A549 (cell line): Measurements from ENCODE around the gene NXPH4. TPM values are rescaled to one million over a fixed set of nuclear protein-coding genes. Genes with fewer than 3 reads are reported as not detected.

Experiments used
- ATAC-seq, 2 experiments: fragments of 200-7000 bp in 1 of 2; fragments of >200 bp in 1 of 2; cut with Nextera tagmentation in 1 of 2; cut with Tn5 transposase in 1 of 2; 3 replicates each; pipeline versions ENCODE4 v1.8.0 to v1.9.1; 2018 to 2020; ENCODE audit warnings: mild to moderate bottlenecking in 1 of 2, moderate library complexity in 1 of 2
- CTCF ChIA-PET: fragments of 300-600 bp; sonication (Branson Sonifier 250); formaldehyde crosslinking; extraction: SDS; loops from one replicate; lab custom pipeline; 2021; ENCODE audit warnings: antibody characterized with exemption, inconsistent platforms; lab: Yijun Ruan, JAX
- POLR2A ChIA-PET: fragments of 350-600 bp; formaldehyde crosslinking; extraction: SDS; loops from one replicate; lab custom pipeline; 2021; ENCODE audit warnings: antibody characterized with exemption, inconsistent platforms; lab: Yijun Ruan, JAX
- DNase-seq, 2 experiments: peaks; one replicate each; pipeline versions ENCODE4 v3.0.0 to v3.0.0-alpha.2; 2011 to 2016; ENCODE audit warnings: low read depth in 1 of 2, low spot score in 1 of 2
- FAIRE-seq: peaks from 2 replicates; lab custom pipeline; 2011; peaks lifted over from hg19 to GRCh38; lab: Jason Lieb, UNC
- H3K27ac ChIP-seq, 2 experiments: fragments of >200 bp; sonication (Bioruptor Twin); formaldehyde crosslinking; 3 replicates each; pipeline ENCODE4 v1.5.1; 2016 to 2017
- H3K4me1 ChIP-seq: fragments of >200 bp; sonication (Bioruptor Twin); formaldehyde crosslinking; 3 replicates; pipeline ENCODE4 v1.6.1; 2016
- H3K4me2 ChIP-seq: fragments of >200 bp; sonication (Bioruptor Twin); formaldehyde crosslinking; 3 replicates; pipeline ENCODE4 v1.6.1; 2016
- H3K4me3 ChIP-seq: fragments of >200 bp; sonication (Bioruptor Twin); formaldehyde crosslinking; 3 replicates; pipeline ENCODE4 v1.5.1; 2016
- H3K9me3 ChIP-seq: fragments of >200 bp; sonication (Bioruptor Twin); formaldehyde crosslinking; 3 replicates; pipeline ENCODE4 v1.6.1; 2016
- BHLHE40 ChIP-seq: IDR thresholded peaks from 2 replicates; pipeline ENCODE4 v1.6.1; 2012; ENCODE audit warnings: low read depth, low read length, inconsistent platforms
- CBX2 ChIP-seq: fragments of 200-600 bp; sonication (generic); IDR thresholded peaks from 2 replicates; pipeline ENCODE4 v1.6.1; 2016; ENCODE audit warnings: low read depth, mild to moderate bottlenecking, borderline replicate concordance
- CTCF ChIP-seq: fragments of >200 bp; sonication (Bioruptor Twin); formaldehyde crosslinking; IDR thresholded peaks from 3 replicates; pipeline ENCODE4 v1.5.1; 2016
- FOSB ChIP-seq: fragments of 250-450 bp; sonication (Bioruptor Pico); IDR thresholded peaks from 2 replicates; pipeline ENCODE4 v1.5.0; 2020; ENCODE audit warnings: mild to moderate bottlenecking, moderate library complexity
- FOSL2 ChIP-seq, 2 experiments: fragments of 450-650 bp in 1 of 2; fragments of >200 bp in 1 of 2; sonication (Bioruptor Twin) in 1 of 2; formaldehyde crosslinking; IDR thresholded peaks; 2 replicates each; pipeline versions ENCODE4 v1.5.0 to v1.6.1; 2016 to 2020; ENCODE audit warnings: mild to moderate bottlenecking in 1 of 2, moderate library complexity in 1 of 2
- GATA3 ChIP-seq: IDR thresholded peaks from 2 replicates; pipeline ENCODE4 v1.6.1; 2012; ENCODE audit warnings: borderline replicate concordance
- HOXA7 ChIP-seq: fragments of 250-450 bp; sonication (Bioruptor Pico); IDR thresholded peaks from 2 replicates; pipeline ENCODE4 v1.5.0; 2020; ENCODE audit warnings: mild to moderate bottlenecking, moderate library complexity
- JUNB ChIP-seq: fragments of >200 bp; sonication (Bioruptor Twin); formaldehyde crosslinking; IDR thresholded peaks from 2 replicates; pipeline ENCODE4 v1.6.1; 2016
- MAZ ChIP-seq: fragments of 150-350 bp; IDR thresholded peaks from 2 replicates; pipeline ENCODE4 v1.6.1; 2014; ENCODE audit warnings: antibody characterized with exemption, low read depth, low read length, borderline replicate concordance
- PHF8 ChIP-seq: fragments of 200-600 bp; sonication (generic); IDR thresholded peaks from 2 replicates; pipeline ENCODE4 v1.6.1; 2016; ENCODE audit warnings: low read depth, mild to moderate bottlenecking, antibody characterized with exemption, moderate library complexity, borderline replicate concordance
- RARB ChIP-seq: fragments of 250-450 bp; sonication (Bioruptor Pico); IDR thresholded peaks from 2 replicates; pipeline ENCODE4 v1.8.0; 2021; ENCODE audit warnings: mild to moderate bottlenecking, moderate library complexity
- SMC3 ChIP-seq: fragments of >200 bp; sonication (Bioruptor Twin); formaldehyde crosslinking; IDR thresholded peaks from 3 replicates; pipeline ENCODE4 v1.6.1; 2018; ENCODE audit warnings: inconsistent platforms
- TFCP2L1 ChIP-seq: fragments of 250-450 bp; sonication (Bioruptor Pico); IDR thresholded peaks from 2 replicates; pipeline ENCODE4 v1.5.0; 2021; ENCODE audit warnings: mild to moderate bottlenecking
- WGBS: methylation state at CpG from one replicate; pipeline ENCODE4 v1.1.6; 2017; ENCODE audit errors: missing lambda C conversion rate; 5-methylcytosine and 5-hydroxymethylcytosine counted together
- polyA plus RNA-seq, 4 experiments: library from polyadenylated mRNA; depleted of rRNA in 3 of 4; stranded (reverse); fragments of >200 nt; fragmentation: RNase III in 1 of 4; extraction: RNeasy Plus Mini Kit Qiagen cat#74134 plus additional on column Dnase treatment in 1 of 4; gene quantifications; 2 replicates in 3 of 4; 3 replicates in 1 of 4; pipeline ENCODE4 v1.2.3, GENCODE V29; 2011 to 2017
- TF ChIP-seq, protein P1 (sequence below): fragments of 150-350 bp; IDR thresholded peaks from 2 replicates; pipeline ENCODE4 v1.6.1; 2014; ENCODE audit warnings: low read depth, mild to moderate bottlenecking, low read length

Gene NXPH4
- polyA plus RNA-seq, 2 of the 4 experiments (the other 2 are of a cell fraction), result 0.52 to 3.5 TPM

- TF ChIP-seq, protein P1, sequence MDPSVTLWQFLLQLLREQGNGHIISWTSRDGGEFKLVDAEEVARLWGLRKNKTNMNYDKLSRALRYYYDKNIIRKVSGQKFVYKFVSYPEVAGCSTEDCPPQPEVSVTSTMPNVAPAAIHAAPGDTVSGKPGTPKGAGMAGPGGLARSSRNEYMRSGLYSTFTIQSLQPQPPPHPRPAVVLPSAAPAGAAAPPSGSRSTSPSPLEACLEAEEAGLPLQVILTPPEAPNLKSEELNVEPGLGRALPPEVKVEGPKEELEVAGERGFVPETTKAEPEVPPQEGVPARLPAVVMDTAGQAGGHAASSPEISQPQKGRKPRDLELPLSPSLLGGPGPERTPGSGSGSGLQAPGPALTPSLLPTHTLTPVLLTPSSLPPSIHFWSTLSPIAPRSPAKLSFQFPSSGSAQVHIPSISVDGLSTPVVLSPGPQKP, result no peak
These were observed 17.0 kb downstream of the NXPH4 start (continued) for GRCh38 chr12:57233357-57234232.

- no peak overlapping the region for H3K4me3 ChIP-seq
- no peak for FAIRE-seq
- WGBS, result 94% methylated on average over 3 of the region's 3 CpGs
- CTCF ChIA-PET, result interaction anchor here (1.3 to 26.5 kb wide), 5 partner anchors 9 to 218 kb away, joined by 4 to 615 read pairs (median 4); partner anchors contain the start of genes NXPH4 and STAT6
- H3K4me2 ChIP-seq, result no peak overlapping the region
- no peaks in the 10 kb centered on the region for H3K9me3 ChIP-seq
- DNase-seq, result no peak
- POLR2A ChIA-PET, result no interaction called here
- TF ChIP-seq MAZ, result no peak
- TF ChIP-seq CBX2, result no peak
- no peak for TF ChIP-seq JUNB
- no peak for TF ChIP-seq FOSL2 (IDR thresholded peaks at IDR 0.05)
- TF ChIP-seq FOSL2 (CRISPR knock-in tag; IDR thresholded peaks at IDR 0.05), result no peak
- TF ChIP-seq HOXA7 (CRISPR knock-in tag), result no peak
- TF ChIP-seq, protein P1, result no peak
- TF ChIP-seq TFCP2L1 (CRISPR knock-in tag), result no peak
- no peak for TF ChIP-seq CTCF
- TF ChIP-seq RARB, result no peak
- TF ChIP-seq FOSB (CRISPR knock-in tag), result no peak
- no peak overlapping the region for H3K27ac ChIP-seq
- H3K4me1 ChIP-seq, result peaks cover 10% of the 10 kb centered on the region; the same call in 2 of the 3 replicates
- no peak for ATAC-seq
These were observed 17.6 kb downstream of the NXPH4 start for GRCh38 chr12:57234233-57234570.

DNA sequence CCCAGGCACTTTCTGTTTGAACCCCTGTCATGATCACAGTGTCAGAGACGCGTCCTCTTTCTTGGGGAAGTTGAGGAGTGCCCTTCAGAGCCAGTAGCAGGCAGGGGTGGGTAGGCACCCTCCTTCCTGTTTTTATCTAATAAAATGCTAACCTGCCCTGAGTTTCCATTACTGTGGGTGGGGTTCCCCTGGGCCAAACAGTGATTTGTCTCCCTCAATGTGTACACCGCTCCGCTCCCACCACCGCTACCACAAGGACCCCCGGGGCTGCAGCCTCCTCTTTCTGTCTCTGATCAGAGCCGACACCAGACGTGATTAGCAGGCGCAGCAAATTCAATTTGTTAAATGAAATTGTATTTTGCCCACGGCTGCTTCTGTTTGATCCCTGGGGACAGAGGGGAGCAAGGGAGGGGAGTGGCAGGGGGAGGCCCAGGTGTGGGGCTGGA lies 18.0 kb downstream of the NXPH4 start:
- FAIRE-seq (no peak), DNase-seq (no peak), ATAC-seq (no peak)
- WGBS, result 93% methylated on average over 10 of the region's 10 CpGs
- H3K4me2 ChIP-seq, result no peak overlapping the region
- ChIA-PET CTCF (interaction anchor here (3.8 to 26.5 kb wide), 2 partner anchors 9 to 19 kb away, joined by 20 to 615 read pairs; partner anchors contain the start of gene NXPH4), POLR2A (no interaction called here)
- H3K27ac ChIP-seq, result no peak overlapping the region
- H3K4me1 ChIP-seq, result peaks cover 9% of the 10 kb centered on the region; the same call in 2 of the 3 replicates
- no peaks in the 10 kb centered on the region for H3K9me3 ChIP-seq
- no peak overlapping the region for H3K4me3 ChIP-seq
- TF ChIP-seq SMC3 (no peak), GATA3 (no peak), PHF8 (no peak), BHLHE40 (no peak)
- TF ChIP-seq, all 56 proteins: peak for 0
